Uterus (tissue), 2 donors: ENCODE measurements around the gene ACSBG1.

ENCODE experiments used
- CTCF ChIP-seq, 4 experiments: fragments of 200-600 bp in 2 of 4; fragments of 450-650 bp in 2 of 4; sonication (generic) in 2 of 4; IDR thresholded peaks; one replicate each; pipeline ENCODE4 v1.5.1; 2016 to 2019; ENCODE audit warnings: antibody characterized with exemption in 4 of 4, mild to moderate bottlenecking in 2 of 4, moderate library complexity in 1 of 4
- POLR2A ChIP-seq, 2 donors: fragments of 450-650 bp; IDR thresholded peaks; one replicate each; pipeline ENCODE4 v1.6.1; 2016; ENCODE audit warnings: antibody characterized with exemption in 2 of 2, mild to moderate bottlenecking in 1 of 2, moderate library complexity in 1 of 2

GRCh38 chr15:78179906-78180305 lies 54.5 kb downstream of the ACSBG1 start:
- TF ChIP-seq CTCF (IDR thresholded peaks at IDR 0.05) (no peak), POLR2A (IDR thresholded peaks at IDR 0.05) (no peak)
